CD4-positive, CD25-positive, alpha-beta regulatory T cell (primary cell): ENCODE data around the gene ACTN4. TPM values are rescaled to one million over a fixed set of nuclear protein-coding genes. Genes with fewer than 3 reads are reported as not detected.

ENCODE experiments used
- ATAC-seq, 2 donors: fragments of 150-1000 bp; cut with Tn5 transposase; one replicate each; pipeline ENCODE4 v1.10.0; 2021; ENCODE audit warnings: low read depth in 2 of 2, moderate number of reproducible peaks in 2 of 2, moderate library complexity in 1 of 2
- DNase-seq, 3 donors: peaks; one replicate each; pipeline versions ENCODE4 v3.0.0 to v3.0.0-alpha.2; 2012 to 2022; ENCODE audit warnings: mixed read lengths in 1 of 3
- H3K27ac ChIP-seq: one replicate; pipeline ENCODE4 v1.7.0; 2013; ENCODE audit warnings: mild to moderate bottlenecking, low read length; ENCODE audit not compliant: insufficient read depth, poor library complexity, severe bottlenecking
- H3K27me3 ChIP-seq: one replicate; pipeline ENCODE4 v1.7.0; 2013; ENCODE audit warnings: low read length; ENCODE audit not compliant: control insufficient read depth, insufficient read depth
- H3K36me3 ChIP-seq: one replicate; pipeline ENCODE4 v1.7.0; 2013; ENCODE audit warnings: mild to moderate bottlenecking, low read length, moderate library complexity; ENCODE audit not compliant: control insufficient read depth, insufficient read depth
- H3K4me1 ChIP-seq: 2 replicates; pipeline ENCODE4 v1.7.0; 2013; ENCODE audit warnings: mild to moderate bottlenecking, low read length; ENCODE audit not compliant: insufficient read depth, control insufficient read depth, poor library complexity, severe bottlenecking
- H3K4me3 ChIP-seq: one replicate; pipeline ENCODE4 v1.7.0; 2013; ENCODE audit warnings: low read depth, mild to moderate bottlenecking, low read length, moderate library complexity
- H3K9me3 ChIP-seq, 2 experiments: 1 replicate in 1 of 2; 2 replicates in 1 of 2; pipeline ENCODE4 v1.7.0; 2013; ENCODE audit warnings: low read length in 2 of 2, mild to moderate bottlenecking in 1 of 2, moderate library complexity in 1 of 2; ENCODE audit not compliant: control insufficient read depth in 2 of 2
- H3K27ac Mint-ChIP-seq, 3 donors: one replicate each; pipeline ENCODE4 v1.8.0; 2020 to 2022; ENCODE audit warnings: mild to moderate bottlenecking in 3 of 3, mixed read lengths in 3 of 3, moderate library complexity in 2 of 3
- H3K27me3 Mint-ChIP-seq: one replicate; pipeline ENCODE4 v1.8.0; 2022; ENCODE audit warnings: mild to moderate bottlenecking, mixed read lengths
- H3K36me3 Mint-ChIP-seq: one replicate; pipeline ENCODE4 v1.8.0; 2020; ENCODE audit warnings: mixed read lengths
- H3K4me1 Mint-ChIP-seq, 4 donors: one replicate each; pipeline ENCODE4 v1.8.0; 2020 to 2022; ENCODE audit warnings: mixed read lengths in 4 of 4, mild to moderate bottlenecking in 1 of 4
- H3K4me3 Mint-ChIP-seq, 4 donors: one replicate each; pipeline ENCODE4 v1.8.0; 2020 to 2022; ENCODE audit warnings: mild to moderate bottlenecking in 4 of 4, mixed read lengths in 4 of 4, moderate library complexity in 3 of 4
- H3K9me3 Mint-ChIP-seq, 7 donors: one replicate each; pipeline ENCODE4 v1.8.0; 2020 to 2022; ENCODE audit warnings: mixed read lengths in 7 of 7, mild to moderate bottlenecking in 3 of 7, moderate library complexity in 2 of 7
- polyA plus RNA-seq, 4 donors: library from polyadenylated mRNA; unstranded; fragments of 300-500 nt; fragmentation: Illumina TruSeq; gene quantifications; one replicate each; pipeline ENCODE4 v1.2.3, GENCODE V29; 2021
- total RNA-seq: library from RNA; stranded (reverse); gene quantifications from one replicate; pipeline ENCODE4 v1.2.3, GENCODE V29; 2022

ACTN4 gene
- total and polyA plus RNA-seq, 5 donors from 2014 or later = 11.2 to 323 (median 20.2) TPM

DNA sequence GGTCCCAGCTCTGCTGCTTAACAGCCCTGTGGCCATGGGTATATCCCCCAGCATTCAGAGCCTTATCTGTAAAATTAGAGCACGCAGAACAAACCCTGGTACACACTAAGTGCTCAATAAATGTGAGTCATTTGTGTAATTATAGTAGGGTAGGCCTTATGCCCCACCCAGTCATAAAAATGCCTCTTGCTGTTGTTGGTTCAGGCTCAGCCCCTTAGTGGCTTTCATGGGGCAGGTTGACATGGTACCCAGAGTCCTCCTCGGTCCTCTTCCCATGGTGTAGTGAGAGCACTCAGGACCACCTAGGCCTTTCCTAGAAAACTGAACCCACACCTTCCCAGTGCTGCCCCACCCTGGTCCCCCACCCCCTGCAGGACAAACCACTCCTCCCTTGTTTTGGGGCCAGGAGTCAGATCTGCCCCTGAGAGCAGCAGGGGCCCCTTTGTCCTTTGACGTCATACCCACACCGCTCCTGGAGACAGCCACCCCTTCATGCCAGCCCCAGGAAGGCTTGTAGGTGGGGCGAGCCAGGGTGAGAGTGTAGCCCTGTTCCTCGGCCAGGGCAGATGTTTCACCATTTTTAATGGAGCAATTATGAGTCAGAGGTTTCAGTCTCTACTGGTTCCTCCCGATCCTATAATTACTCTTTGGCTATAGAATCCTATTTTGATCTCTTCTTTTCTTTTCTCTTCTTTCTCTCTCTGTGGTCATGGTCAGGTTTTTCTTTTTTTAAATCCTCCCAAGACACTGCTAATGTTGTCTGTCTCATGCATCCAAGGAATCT, 36.8 kb downstream of the ACTN4 start:
- H3K27me3 ChIP-seq = no peaks in the 10 kb centered on the region
- ATAC-seq (peak; percentile 18 to 32), DNase-seq (peak; percentile 52 to 67 (median 53))
- Mint-ChIP-seq H3K27me3 (no peaks in the 10 kb centered on the region), H3K27ac (peak overlapping the region; percentile 81 to 94 (median 91)), H3K4me1 (peaks cover 8 to 93% (median 66%) of the 10 kb centered on the region in 4 donors), H3K4me3 (peak overlapping the region; percentile 9 to 90 (median 58)), H3K36me3 (peaks cover 8% of the 10 kb centered on the region), H3K9me3 (no peaks in the 10 kb centered on the region)
- H3K9me3 ChIP-seq = no peaks in the 10 kb centered on the region
- peaks cover 80% of the 10 kb centered on the region for H3K4me1 ChIP-seq
- peak overlapping the region; percentile 32 for H3K4me3 ChIP-seq
- H3K27ac ChIP-seq = peak overlapping the region; percentile 83
- no peaks in the 10 kb centered on the region for H3K36me3 ChIP-seq

- peak overlapping the region; percentile 40 for H3K4me3 ChIP-seq
- H3K36me3 ChIP-seq = peaks cover 2% of the 10 kb centered on the region
- H3K27me3 ChIP-seq = no peaks in the 10 kb centered on the region
- Mint-ChIP-seq H3K4me3 (peak overlapping the region; percentile 53 to 92 (median 68)), H3K27me3 (no peaks in the 10 kb centered on the region), H3K27ac (peak overlapping the region; percentile 90 to 94 (median 93)), H3K36me3 (peaks cover 6% of the 10 kb centered on the region), H3K4me1 (peaks cover 8 to 90% (median 64%) of the 10 kb centered on the region in 4 donors), H3K9me3 (no peaks in the 10 kb centered on the region)
- peaks cover 72% of the 10 kb centered on the region for H3K4me1 ChIP-seq
- peak overlapping the region; percentile 83 for H3K27ac ChIP-seq
- no peak for DNase-seq
- H3K9me3 ChIP-seq = no peaks in the 10 kb centered on the region
- no peak for ATAC-seq
Measured at GRCh38 chr19:38684862-38685665, 37.6 kb downstream of the ACTN4 start.

GRCh38 chr19:38685666-38686529, 38.4 kb downstream of the ACTN4 start:
- peaks cover 8% of the 10 kb centered on the region for H3K36me3 Mint-ChIP-seq
- peak overlapping the region; percentile 90 to 94 (median 93) for H3K27ac Mint-ChIP-seq
- peak; percentile 28 to 49 (median 33) for DNase-seq
- peak overlapping the region; percentile 56 to 92 (median 70) for H3K4me3 Mint-ChIP-seq
- Histone ChIP-seq H3K4me3 (peak overlapping the region; percentile 40), H3K27ac (peak overlapping the region; percentile 83), H3K9me3 (no peaks in the 10 kb centered on the region), H3K27me3 (no peaks in the 10 kb centered on the region), H3K36me3 (peaks cover 2% of the 10 kb centered on the region), H3K4me1 (peaks cover 72% of the 10 kb centered on the region)
- no peaks in the 10 kb centered on the region for H3K9me3 Mint-ChIP-seq
- ATAC-seq = no peak
- H3K4me1 Mint-ChIP-seq = peaks cover 8 to 88% (median 65%) of the 10 kb centered on the region in 4 donors
- no peaks in the 10 kb centered on the region for H3K27me3 Mint-ChIP-seq

DNA sequence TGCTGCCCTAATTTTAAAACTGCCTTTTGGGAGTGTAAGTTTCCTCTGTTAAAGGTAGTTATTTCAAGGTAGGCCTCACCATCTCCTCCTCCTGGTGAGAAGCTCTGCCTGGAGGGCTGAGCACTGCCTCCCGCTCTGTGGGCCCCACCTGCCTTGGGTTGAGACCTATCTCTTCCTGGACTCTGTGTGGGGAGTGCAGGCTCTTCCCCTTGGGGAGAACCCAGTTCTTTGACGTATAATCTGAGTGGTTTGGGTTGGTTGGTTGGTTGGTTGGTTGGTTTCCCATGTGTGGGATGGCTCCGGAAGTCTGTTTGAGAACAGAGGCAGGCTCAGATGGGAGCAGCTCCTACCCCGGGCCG, 39.1 kb downstream of the ACTN4 start:
- Mint-ChIP-seq H3K9me3 (no peaks in the 10 kb centered on the region), H3K4me1 (peaks cover 5 to 88% (median 62%) of the 10 kb centered on the region in 4 donors), H3K4me3 (peak overlapping the region; percentile 54 to 92 (median 59)), H3K27ac (peak overlapping the region; percentile 60 to 94 (median 93)), H3K36me3 (peaks cover 4% of the 10 kb centered on the region), H3K27me3 (no peaks in the 10 kb centered on the region)
- H3K27me3 ChIP-seq = no peaks in the 10 kb centered on the region
- H3K27ac ChIP-seq = peak overlapping the region; percentile 83
- peak overlapping the region; percentile 40 for H3K4me3 ChIP-seq
- ATAC-seq = peak; percentile 34 to 36
- H3K4me1 ChIP-seq = peaks cover 69% of the 10 kb centered on the region
- H3K9me3 ChIP-seq = no peaks in the 10 kb centered on the region
- peaks cover 2% of the 10 kb centered on the region for H3K36me3 ChIP-seq
- peak in 2 of 3 donors; percentile 24 to 48 for DNase-seq

GRCh38 chr19:38687837-38688378, 40.5 kb downstream of the ACTN4 start:
- H3K27me3 ChIP-seq = no peaks in the 10 kb centered on the region
- H3K27ac Mint-ChIP-seq = peak overlapping the region in 2 of 3 donors; percentile 38 to 94
- peaks cover 2% of the 10 kb centered on the region for H3K36me3 ChIP-seq
- H3K36me3 Mint-ChIP-seq = peaks cover 8% of the 10 kb centered on the region
- peak overlapping the region; percentile 31 for H3K4me3 ChIP-seq
- H3K27ac ChIP-seq = peak overlapping the region; percentile 83
- H3K9me3 Mint-ChIP-seq = no peaks in the 10 kb centered on the region
- H3K4me3 Mint-ChIP-seq = peak overlapping the region in 2 of 4 donors; percentile 33 to 41
- no peak for DNase-seq
- H3K9me3 ChIP-seq = no peaks in the 10 kb centered on the region
- peaks cover 69% of the 10 kb centered on the region for H3K4me1 ChIP-seq
- peaks cover 15 to 90% (median 61%) of the 10 kb centered on the region in 4 donors for H3K4me1 Mint-ChIP-seq
- no peak for ATAC-seq
- no peaks in the 10 kb centered on the region for H3K27me3 Mint-ChIP-seq

DNA sequence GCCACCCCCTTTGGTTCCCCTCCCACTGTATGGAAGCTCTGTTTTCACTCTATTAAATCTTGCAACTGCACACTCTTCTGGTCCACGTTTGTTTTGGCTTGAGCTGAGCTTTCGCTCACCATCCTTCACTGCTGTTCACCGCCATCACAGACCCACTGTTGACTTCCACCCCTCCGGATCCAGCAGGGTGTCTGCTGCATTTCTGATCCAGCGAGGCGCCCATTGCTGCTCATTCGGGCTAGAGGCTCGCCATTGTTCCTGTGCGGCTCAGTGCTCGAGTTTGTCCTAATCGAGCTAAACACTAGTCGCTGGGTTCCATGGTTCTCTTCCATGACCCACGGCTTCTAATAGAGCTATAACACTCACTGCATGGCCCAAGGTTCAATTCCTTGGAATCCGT, 42.7 kb downstream of the ACTN4 start:
- H3K27ac Mint-ChIP-seq = peak overlapping the region; percentile 56 to 87 (median 59)
- Histone ChIP-seq H3K27ac (no peak overlapping the region), H3K4me3 (no peak overlapping the region), H3K9me3 (no peaks in the 10 kb centered on the region), H3K36me3 (peaks cover 2% of the 10 kb centered on the region), H3K27me3 (no peaks in the 10 kb centered on the region), H3K4me1 (peaks cover 69% of the 10 kb centered on the region)
- no peak for ATAC-seq
- no peak overlapping the region for H3K4me3 Mint-ChIP-seq
- peaks cover 30 to 91% (median 62%) of the 10 kb centered on the region in 4 donors for H3K4me1 Mint-ChIP-seq
- H3K36me3 Mint-ChIP-seq = peaks cover 10% of the 10 kb centered on the region
- H3K27me3 Mint-ChIP-seq = no peaks in the 10 kb centered on the region
- no peaks in the 10 kb centered on the region for H3K9me3 Mint-ChIP-seq
- DNase-seq = no peak

DNA sequence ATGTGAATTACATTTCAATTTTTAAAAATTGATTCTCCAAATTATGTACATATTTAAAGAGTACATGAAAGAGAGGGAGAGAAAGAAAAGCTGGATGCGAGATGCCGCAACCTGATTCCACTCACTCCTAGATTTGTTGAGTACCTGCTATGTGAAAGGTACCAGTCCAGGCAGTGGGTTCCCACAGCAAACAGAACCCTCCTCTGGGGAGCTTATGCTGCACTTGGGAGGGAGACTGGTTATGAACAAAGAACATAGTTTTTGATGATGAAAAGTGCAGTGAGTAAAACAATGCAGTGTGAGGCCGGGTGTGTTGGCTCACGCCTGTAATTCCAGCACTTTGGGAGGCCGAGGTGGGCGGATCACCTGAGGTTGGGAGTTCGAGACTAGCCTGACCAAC, 43.4 kb downstream of the ACTN4 start:
- H3K36me3 Mint-ChIP-seq = peaks cover 10% of the 10 kb centered on the region
- H3K27ac ChIP-seq = peak overlapping the region; percentile 34
- no peak for ATAC-seq
- H3K36me3 ChIP-seq = peaks cover 2% of the 10 kb centered on the region
- no peaks in the 10 kb centered on the region for H3K9me3 Mint-ChIP-seq
- no peak for DNase-seq
- peaks cover 32 to 91% (median 64%) of the 10 kb centered on the region in 4 donors for H3K4me1 Mint-ChIP-seq
- H3K4me3 Mint-ChIP-seq = peak overlapping the region in 1 of 4 donors; percentile 38
- H3K27me3 ChIP-seq = no peaks in the 10 kb centered on the region
- H3K4me3 ChIP-seq = no peak overlapping the region
- peaks cover 69% of the 10 kb centered on the region for H3K4me1 ChIP-seq
- peak overlapping the region; percentile 38 to 94 (median 55) for H3K27ac Mint-ChIP-seq
- H3K27me3 Mint-ChIP-seq = no peaks in the 10 kb centered on the region
- no peaks in the 10 kb centered on the region for H3K9me3 ChIP-seq
